Panc1 (cell line): ENCODE data around the gene TNFSF11. TPM values are rescaled to one million over a fixed set of nuclear protein-coding genes. Genes with fewer than 3 reads are reported as not detected.

Experiments used
- ATAC-seq: fragments of 200-7000 bp; cut with Tn5 transposase; 2 replicates; pipeline ENCODE4 v1.9.1; 2020; ENCODE audit warnings: mild to moderate bottlenecking, moderate library complexity
- BruUV-seq: library from RNA; stranded (reverse); fragments of 400-500 nt; replicated peaks from 2 replicates; lab custom pipeline; 2021; lab: Mats Ljungman, UMichigan
- CTCF ChIA-PET: fragments of 300-600 bp; sonication (Branson Sonifier 250); formaldehyde crosslinking; loops from one replicate; lab custom pipeline; 2022; ENCODE audit warnings: antibody characterized with exemption; lab: Charles Lee
- POLR2A ChIA-PET: fragments of 300-600 bp; sonication (Branson Sonifier 250); formaldehyde crosslinking; loops from one replicate; lab custom pipeline; 2022; ENCODE audit warnings: antibody characterized with exemption; lab: Charles Lee
- DNase-seq: peaks from one replicate; pipeline ENCODE4 v3.0.0-alpha.2; 2010; ENCODE audit warnings: low read depth, low spot score
- H3K27ac ChIP-seq: 2 replicates; pipeline ENCODE4 v1.5.1; 2011; ENCODE audit warnings: mild to moderate bottlenecking, low read length, inconsistent platforms
- H3K27me3 ChIP-seq: fragments of 200-500 bp; sonication (Bioruptor generic); 2 replicates; pipeline ENCODE4 v1.6.0; 2014; ENCODE audit warnings: low read length, inconsistent platforms; ENCODE audit not compliant: control insufficient read depth, insufficient read depth
- H3K36me3 ChIP-seq: fragments of 200-500 bp; sonication (Bioruptor generic); 2 replicates; pipeline ENCODE4 v1.5.1; 2014; ENCODE audit warnings: inconsistent platforms, mild to moderate bottlenecking, low read length, moderate library complexity; ENCODE audit not compliant: control insufficient read depth, insufficient read depth
- H3K4me1 ChIP-seq: 2 replicates; pipeline ENCODE4 v1.5.1; 2011; ENCODE audit warnings: inconsistent platforms, mild to moderate bottlenecking, low read length, moderate library complexity; ENCODE audit not compliant: control insufficient read depth, insufficient read depth
- H3K4me3 ChIP-seq, 2 experiments: 2 replicates each; pipeline ENCODE4 v1.5.1; 2011 to 2012; ENCODE audit warnings: low read depth in 2 of 2, low read length in 2 of 2, mild to moderate bottlenecking in 2 of 2, inconsistent platforms in 1 of 2, moderate library complexity in 1 of 2
- H3K9me3 ChIP-seq: fragments of 200-500 bp; sonication (Bioruptor generic); 2 replicates; pipeline ENCODE4 v1.5.1; 2014; ENCODE audit warnings: low read depth, mild to moderate bottlenecking, inconsistent platforms, low read length, moderate library complexity; ENCODE audit not compliant: control insufficient read depth, insufficient read depth
- POLR2AphosphoS5 ChIP-seq: IDR thresholded peaks from 2 replicates; pipeline ENCODE4 v1.6.1; 2012; ENCODE audit warnings: mild to moderate bottlenecking, low read depth, low read length, moderate library complexity
- SIN3A ChIP-seq: IDR thresholded peaks from 2 replicates; pipeline ENCODE4 v1.6.1; 2012; ENCODE audit warnings: low read depth, mild to moderate bottlenecking, low read length, moderate library complexity, borderline replicate concordance; ENCODE audit not compliant: insufficient read depth
- TCF7L2 ChIP-seq: IDR thresholded peaks from 2 replicates; pipeline ENCODE4 v1.6.1; 2011; ENCODE audit warnings: mild to moderate bottlenecking, low read depth, low read length, inconsistent platforms
- in situ Hi-C: cut with HindIII; loops from 2 replicates; pipeline ENCODE4 v1.10.0; 2016; ENCODE audit warnings: low sequenced_read_pairs, low pct_unique_long_range_greater_than_20kb
- intact Hi-C: fragments of 100-400 bp; cut with micrococcal nuclease; formaldehyde crosslinking; loops from one replicate; pipeline ENCODE4 v1.10.0; 2022; ENCODE audit not compliant: unreplicated experiment
- total RNA-seq: library from RNA; stranded (reverse); gene quantifications from one replicate; pipeline ENCODE4 v1.2.1, GENCODE V29; 2021; ENCODE audit not compliant: unreplicated experiment
- TF ChIP-seq, protein P1 (sequence below), 2 experiments: IDR thresholded peaks; 2 replicates each; pipeline ENCODE4 v1.6.1; 2011 to 2012; ENCODE audit warnings: low read depth in 2 of 2, control low read depth in 1 of 2, low read length in 1 of 2, mild to moderate bottlenecking in 1 of 2, moderate library complexity in 1 of 2; ENCODE audit not compliant: insufficient read depth in 1 of 2
- TF ChIP-seq, protein P2 (sequence below): fragments of 450-650 bp; IDR thresholded peaks from 2 replicates; pipeline ENCODE4 v1.5.1; 2017; ENCODE audit warnings: mild to moderate bottlenecking

The TNFSF11 gene
- total RNA-seq, 1 experiment from 2014 or later = not detected

DNA sequence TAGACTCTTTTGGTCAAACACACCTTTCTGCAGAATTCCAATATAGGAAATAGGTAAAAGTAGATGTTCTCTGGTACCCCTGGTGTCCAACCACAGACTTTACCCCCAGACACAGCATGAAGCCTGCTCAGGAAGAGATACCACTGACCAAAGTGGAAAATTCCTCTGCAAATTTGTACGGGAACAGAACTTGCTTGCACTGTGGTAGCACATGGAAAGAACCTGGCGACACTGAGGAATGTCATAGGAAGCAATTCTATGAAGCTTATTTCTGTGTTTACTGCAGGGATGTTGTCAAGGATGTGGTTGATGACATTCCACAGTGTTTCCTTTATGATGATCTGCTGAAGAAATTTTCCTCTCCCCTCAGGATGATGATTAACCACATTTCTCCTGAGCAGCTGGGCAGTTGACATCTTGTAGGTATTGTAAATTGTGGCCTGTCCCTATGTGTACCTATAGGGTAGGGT, 48.9 kb upstream of the TNFSF11 start:
- no peak for DNase-seq
- H3K4me1 ChIP-seq = no peaks in the 10 kb centered on the region
- ChIA-PET CTCF (no interaction called here), POLR2A (no interaction called here)
- H3K9me3 ChIP-seq = no peaks in the 10 kb centered on the region
- no TSS peak for BruUV-seq
- TF ChIP-seq TCF7L2 (no peak), POLR2AphosphoS5 (no peak), SIN3A (no peak)
- TF ChIP-seq, protein P1, sequence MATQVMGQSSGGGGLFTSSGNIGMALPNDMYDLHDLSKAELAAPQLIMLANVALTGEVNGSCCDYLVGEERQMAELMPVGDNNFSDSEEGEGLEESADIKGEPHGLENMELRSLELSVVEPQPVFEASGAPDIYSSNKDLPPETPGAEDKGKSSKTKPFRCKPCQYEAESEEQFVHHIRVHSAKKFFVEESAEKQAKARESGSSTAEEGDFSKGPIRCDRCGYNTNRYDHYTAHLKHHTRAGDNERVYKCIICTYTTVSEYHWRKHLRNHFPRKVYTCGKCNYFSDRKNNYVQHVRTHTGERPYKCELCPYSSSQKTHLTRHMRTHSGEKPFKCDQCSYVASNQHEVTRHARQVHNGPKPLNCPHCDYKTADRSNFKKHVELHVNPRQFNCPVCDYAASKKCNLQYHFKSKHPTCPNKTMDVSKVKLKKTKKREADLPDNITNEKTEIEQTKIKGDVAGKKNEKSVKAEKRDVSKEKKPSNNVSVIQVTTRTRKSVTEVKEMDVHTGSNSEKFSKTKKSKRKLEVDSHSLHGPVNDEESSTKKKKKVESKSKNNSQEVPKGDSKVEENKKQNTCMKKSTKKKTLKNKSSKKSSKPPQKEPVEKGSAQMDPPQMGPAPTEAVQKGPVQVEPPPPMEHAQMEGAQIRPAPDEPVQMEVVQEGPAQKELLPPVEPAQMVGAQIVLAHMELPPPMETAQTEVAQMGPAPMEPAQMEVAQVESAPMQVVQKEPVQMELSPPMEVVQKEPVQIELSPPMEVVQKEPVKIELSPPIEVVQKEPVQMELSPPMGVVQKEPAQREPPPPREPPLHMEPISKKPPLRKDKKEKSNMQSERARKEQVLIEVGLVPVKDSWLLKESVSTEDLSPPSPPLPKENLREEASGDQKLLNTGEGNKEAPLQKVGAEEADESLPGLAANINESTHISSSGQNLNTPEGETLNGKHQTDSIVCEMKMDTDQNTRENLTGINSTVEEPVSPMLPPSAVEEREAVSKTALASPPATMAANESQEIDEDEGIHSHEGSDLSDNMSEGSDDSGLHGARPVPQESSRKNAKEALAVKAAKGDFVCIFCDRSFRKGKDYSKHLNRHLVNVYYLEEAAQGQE (IDR thresholded peaks at IDR 0.05; ENCODE audit: insufficient read depth in 1 of 2, low read depth in 2 of 2, low read length in 1 of 2) = no peak
- TF ChIP-seq, protein P2, sequence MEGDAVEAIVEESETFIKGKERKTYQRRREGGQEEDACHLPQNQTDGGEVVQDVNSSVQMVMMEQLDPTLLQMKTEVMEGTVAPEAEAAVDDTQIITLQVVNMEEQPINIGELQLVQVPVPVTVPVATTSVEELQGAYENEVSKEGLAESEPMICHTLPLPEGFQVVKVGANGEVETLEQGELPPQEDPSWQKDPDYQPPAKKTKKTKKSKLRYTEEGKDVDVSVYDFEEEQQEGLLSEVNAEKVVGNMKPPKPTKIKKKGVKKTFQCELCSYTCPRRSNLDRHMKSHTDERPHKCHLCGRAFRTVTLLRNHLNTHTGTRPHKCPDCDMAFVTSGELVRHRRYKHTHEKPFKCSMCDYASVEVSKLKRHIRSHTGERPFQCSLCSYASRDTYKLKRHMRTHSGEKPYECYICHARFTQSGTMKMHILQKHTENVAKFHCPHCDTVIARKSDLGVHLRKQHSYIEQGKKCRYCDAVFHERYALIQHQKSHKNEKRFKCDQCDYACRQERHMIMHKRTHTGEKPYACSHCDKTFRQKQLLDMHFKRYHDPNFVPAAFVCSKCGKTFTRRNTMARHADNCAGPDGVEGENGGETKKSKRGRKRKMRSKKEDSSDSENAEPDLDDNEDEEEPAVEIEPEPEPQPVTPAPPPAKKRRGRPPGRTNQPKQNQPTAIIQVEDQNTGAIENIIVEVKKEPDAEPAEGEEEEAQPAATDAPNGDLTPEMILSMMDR = no peak
- in situ Hi-C loops (no loop called here), intact Hi-C loops (no loop called here)
- H3K4me3 ChIP-seq = no peak overlapping the region
- no peak for ATAC-seq
- no peaks in the 10 kb centered on the region for H3K27me3 ChIP-seq
- no peaks in the 10 kb centered on the region for H3K36me3 ChIP-seq
- no peak overlapping the region for H3K27ac ChIP-seq

DNA sequence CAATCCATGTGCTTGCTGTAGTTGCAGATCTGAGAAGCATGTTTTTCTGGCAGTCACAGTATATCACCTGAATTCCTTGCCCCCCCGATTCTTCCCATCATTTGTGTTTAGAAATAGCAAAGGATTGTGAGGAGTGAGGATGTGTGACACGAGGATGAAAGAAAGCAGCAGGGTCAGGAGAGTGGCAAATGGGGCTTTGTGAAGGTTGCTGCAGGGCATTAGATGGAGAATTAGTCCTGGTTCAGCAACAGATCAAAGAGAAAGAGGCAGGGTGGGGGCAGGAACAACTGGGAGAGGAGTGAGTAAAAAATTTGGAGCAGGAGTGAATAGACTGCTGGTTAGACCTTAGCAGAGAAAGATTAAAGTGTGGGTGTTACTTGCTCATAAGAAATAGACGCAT, 47.7 kb upstream of the TNFSF11 start:
- ATAC-seq (no peak), DNase-seq (no peak)
- H3K4me1 ChIP-seq = no peaks in the 10 kb centered on the region
- TF ChIP-seq TCF7L2 = no peak
- TF ChIP-seq, protein P2 = no peak
- no peak for TF ChIP-seq SIN3A
- no peak for TF ChIP-seq POLR2AphosphoS5
- TF ChIP-seq, protein P1 (IDR thresholded peaks at IDR 0.05; ENCODE audit: insufficient read depth in 1 of 2, low read depth in 2 of 2, low read length in 1 of 2) = no peak
- H3K4me3 ChIP-seq = no peak overlapping the region
- no peak overlapping the region for H3K27ac ChIP-seq
- CTCF ChIA-PET = interaction anchor here (0.7 kb wide), 1 partner anchor 1893 kb away, joined by 4 read pairs; no protein-coding TSS in a partner anchor
- intact Hi-C loops (no loop called here), in situ Hi-C loops (no loop called here)
- no peaks in the 10 kb centered on the region for H3K9me3 ChIP-seq
- H3K27me3 ChIP-seq = no peaks in the 10 kb centered on the region; the same call in 1 of the 2 replicates
- no peaks in the 10 kb centered on the region for H3K36me3 ChIP-seq
- BruUV-seq = no TSS peak
- POLR2A ChIA-PET = no interaction called here
